Left lung (tissue), 10 donors: ENCODE measurements around the gene CISD1. TPM values are rescaled to one million over a fixed set of nuclear protein-coding genes. Genes with fewer than 3 reads are reported as not detected.
A peak's percentile ranks its signal among the peaks of the same experiment; 100 is the strongest.

Source experiments
- ATAC-seq: fragments of 200-7000 bp; cut with Tn5 transposase; one replicate; pipeline ENCODE4 v1.9.1; 2020; ENCODE audit warnings: moderate library complexity
- DNase-seq, 4 donors: peaks; one replicate each; pipeline ENCODE4 v3.0.0-alpha.2; 2013 to 2020
- H3K27ac ChIP-seq, 2 donors: fragments of 200-600 bp; sonication (generic) in 1 of 2; one replicate each; pipeline versions ENCODE4 v1.5.0 to v1.8.0; 2020 to 2021
- H3K27me3 ChIP-seq, 2 donors: fragments of 200-600 bp; sonication (generic) in 1 of 2; one replicate each; pipeline versions ENCODE4 v1.5.0 to v1.8.0; 2020 to 2021
- H3K36me3 ChIP-seq, 2 donors: fragments of 200-600 bp; sonication (generic) in 1 of 2; one replicate each; pipeline versions ENCODE4 v1.5.0 to v1.8.0; 2020 to 2021
- H3K4me1 ChIP-seq, 2 donors: fragments of 200-600 bp; one replicate each; pipeline ENCODE4 v1.8.0; 2021
- H3K4me3 ChIP-seq, 2 donors: fragments of 200-600 bp; sonication (generic) in 1 of 2; one replicate each; pipeline versions ENCODE4 v1.5.0 to v1.8.0; 2020 to 2021; ENCODE audit warnings: mild to moderate bottlenecking in 1 of 2
- H3K9me3 ChIP-seq, 2 donors: fragments of 200-600 bp; sonication (generic) in 1 of 2; one replicate each; pipeline versions ENCODE4 v1.5.0 to v1.8.0; 2020 to 2021
- intact Hi-C, 2 donors: fragments of 100-400 bp; cut with DNase I; formaldehyde crosslinking; loops; one replicate each; pipeline versions ENCODE4 v1.11.2 to v1.14.2; 2022
- polyA plus RNA-seq, 6 donors: library from polyadenylated mRNA; unstranded; fragments of 120-200 nt; gene quantifications; one replicate each; pipeline ENCODE4 v1.2.1, GENCODE V29; 2013; ENCODE audit not compliant: insufficient read length in 6 of 6
- total RNA-seq, 2 donors: library from RNA; stranded (reverse); fragmentation: NEBNext Ultra II Directional; extraction: Animal tissue kit (Norgen Biotek cat#: 25700); gene quantifications; one replicate each; pipeline ENCODE4 v1.2.1, GENCODE V29; 2021
- TF ChIP-seq, protein P1 (sequence below), 2 donors: fragments of 200-600 bp; sonication (generic) in 1 of 2; IDR thresholded peaks; one replicate each; pipeline versions ENCODE4 v1.5.0 to v1.8.0; 2021; ENCODE audit warnings: antibody characterized with exemption in 2 of 2
- donor health status: DM: no; HTN: yes; CAD: no.
- donor health status: DM: no; HTN: no; CAD: no.

The CISD1 gene
- total and polyA plus RNA-seq, 8 donors, result 19.3 to 39.5 (median 21.1) TPM

DNA sequence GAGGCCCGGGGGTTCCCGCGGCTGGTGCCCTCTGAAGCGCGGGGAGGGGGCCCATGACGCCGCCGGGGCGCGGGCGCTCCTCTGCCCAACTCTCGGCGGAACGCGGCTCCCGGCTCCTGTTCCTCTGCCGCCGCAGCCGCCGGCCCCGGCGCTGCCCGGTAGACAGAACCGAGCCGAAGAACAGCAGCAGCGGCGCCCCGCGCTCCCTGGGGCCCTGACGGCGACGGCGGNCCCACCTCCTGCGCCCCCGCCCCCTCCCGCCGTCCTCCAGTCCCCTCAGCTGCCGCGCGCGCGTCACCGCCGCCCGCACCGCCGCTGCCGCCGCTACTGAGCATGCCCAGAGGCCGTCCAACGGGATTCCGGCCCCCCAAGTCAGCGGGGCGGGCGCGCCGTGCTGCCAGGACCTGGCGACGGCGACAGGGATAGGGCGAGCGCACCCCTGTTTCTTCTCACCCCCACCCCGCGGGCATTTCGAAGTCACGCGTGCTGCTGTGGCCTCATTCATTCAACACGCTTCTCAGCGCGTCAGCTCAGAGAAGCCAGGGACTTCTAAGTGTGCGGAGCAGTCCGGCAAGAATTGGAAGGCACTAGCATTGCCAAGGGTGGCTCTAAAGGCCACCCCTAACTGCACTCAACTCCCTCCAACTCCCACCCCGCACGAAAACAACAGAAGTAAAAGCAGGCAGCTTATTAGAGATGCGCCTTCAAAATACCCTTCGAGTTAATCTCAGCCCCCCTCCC, 1.1 kb upstream of the CISD1 start, which contains the start of gene IPMK:
IPMK (minus strand) TSS at position 182 of the 741 bp plus-strand sequence. CDS start 283 bp downstream, outside the sequence.
- TF ChIP-seq, protein P1, sequence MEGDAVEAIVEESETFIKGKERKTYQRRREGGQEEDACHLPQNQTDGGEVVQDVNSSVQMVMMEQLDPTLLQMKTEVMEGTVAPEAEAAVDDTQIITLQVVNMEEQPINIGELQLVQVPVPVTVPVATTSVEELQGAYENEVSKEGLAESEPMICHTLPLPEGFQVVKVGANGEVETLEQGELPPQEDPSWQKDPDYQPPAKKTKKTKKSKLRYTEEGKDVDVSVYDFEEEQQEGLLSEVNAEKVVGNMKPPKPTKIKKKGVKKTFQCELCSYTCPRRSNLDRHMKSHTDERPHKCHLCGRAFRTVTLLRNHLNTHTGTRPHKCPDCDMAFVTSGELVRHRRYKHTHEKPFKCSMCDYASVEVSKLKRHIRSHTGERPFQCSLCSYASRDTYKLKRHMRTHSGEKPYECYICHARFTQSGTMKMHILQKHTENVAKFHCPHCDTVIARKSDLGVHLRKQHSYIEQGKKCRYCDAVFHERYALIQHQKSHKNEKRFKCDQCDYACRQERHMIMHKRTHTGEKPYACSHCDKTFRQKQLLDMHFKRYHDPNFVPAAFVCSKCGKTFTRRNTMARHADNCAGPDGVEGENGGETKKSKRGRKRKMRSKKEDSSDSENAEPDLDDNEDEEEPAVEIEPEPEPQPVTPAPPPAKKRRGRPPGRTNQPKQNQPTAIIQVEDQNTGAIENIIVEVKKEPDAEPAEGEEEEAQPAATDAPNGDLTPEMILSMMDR (IDR thresholded peaks at IDR 0.05), result no peak
- intact Hi-C loops, result no loop called here

DNA sequence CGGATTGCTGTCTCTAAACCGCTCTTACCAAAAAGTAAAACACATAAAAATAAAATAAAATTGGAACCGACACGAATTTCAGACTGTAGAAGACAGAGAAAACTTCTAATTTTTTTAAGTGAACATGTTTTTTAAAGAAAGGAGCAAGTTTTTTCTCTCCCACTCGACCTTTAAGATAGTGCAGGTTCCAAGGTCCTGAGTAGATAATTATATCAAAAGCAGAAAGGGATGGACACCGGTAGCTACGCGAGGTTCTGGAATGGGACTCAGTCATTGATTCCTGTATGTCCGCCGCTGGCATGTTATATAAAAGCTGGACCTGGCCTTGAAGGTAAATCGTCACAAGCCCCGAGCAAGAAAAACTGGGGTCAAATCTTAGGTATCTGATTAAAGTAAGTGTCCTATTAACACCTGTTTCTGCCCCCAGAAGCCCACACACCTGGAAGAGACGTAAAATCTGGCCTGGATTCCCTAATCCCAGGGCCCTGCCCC, 462 bp upstream of the CISD1 start:
- no peaks in the 10 kb centered on the region for H3K9me3 ChIP-seq
- no peaks in the 10 kb centered on the region for H3K36me3 ChIP-seq
- TF ChIP-seq, protein P1 (IDR thresholded peaks at IDR 0.05), result no peak
- ATAC-seq, result peak; percentile 2
- H3K4me3 ChIP-seq, result peak overlapping the region; percentile 73 to 86
- no peaks in the 10 kb centered on the region for H3K27me3 ChIP-seq
- no peak for DNase-seq
- H3K27ac ChIP-seq, result peak overlapping the region; percentile 96 to 100
- H3K4me1 ChIP-seq, result peaks cover 8 to 42% of the 10 kb centered on the region in 2 donors
- intact Hi-C loops, result no loop called here

More for the DNA sequence above, 1.1 kb upstream of the CISD1 start, which contains the start of gene IPMK:
- Histone ChIP-seq H3K9me3 (no peaks in the 10 kb centered on the region), H3K36me3 (no peaks in the 10 kb centered on the region), H3K27ac (peak within 1 kb of the TSS; percentile 96 to 100), H3K27me3 (no peaks in the 10 kb centered on the region), H3K4me3 (peak within 1 kb of the TSS; percentile 73 to 86), H3K4me1 (peaks cover 8 to 42% of the 10 kb centered on the region in 2 donors)
- DNase-seq, result peak; percentile 90 to 99 (median 96)
- ATAC-seq, result peak; percentile 82

DNA sequence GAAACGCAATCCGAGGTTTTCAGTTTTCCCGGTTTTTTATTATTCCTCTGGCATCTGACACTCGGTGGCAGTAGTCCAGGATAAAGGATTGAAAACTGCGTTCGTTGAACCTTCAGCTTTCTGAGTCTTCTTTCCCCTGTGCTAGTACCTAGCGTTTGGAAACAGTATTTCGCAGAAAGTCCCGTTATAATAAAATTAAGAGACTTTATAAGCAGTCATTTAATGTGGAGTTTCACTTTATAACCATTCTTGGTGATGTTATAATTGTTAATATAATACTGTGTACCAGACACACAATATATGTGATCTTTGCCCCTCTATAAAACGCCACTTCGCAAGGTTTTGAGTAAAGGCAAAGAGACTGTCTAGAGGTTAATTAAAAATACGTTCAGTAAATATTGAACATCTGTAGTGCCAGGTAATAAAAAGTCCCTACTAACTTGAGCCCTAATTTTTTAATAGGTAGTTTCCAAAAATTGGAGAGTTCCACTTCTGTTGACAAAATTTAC, 874 bp downstream of the CISD1 start:
- H3K4me3 ChIP-seq, result peak overlapping the region; percentile 73 to 86
- H3K9me3 ChIP-seq, result no peaks in the 10 kb centered on the region
- H3K27ac ChIP-seq, result peak overlapping the region; percentile 96 to 100
- no peaks in the 10 kb centered on the region for H3K27me3 ChIP-seq
- no peaks in the 10 kb centered on the region for H3K36me3 ChIP-seq
- DNase-seq, result no peak
- intact Hi-C loops, result no loop called here
- no peak for ATAC-seq
- H3K4me1 ChIP-seq, result peaks cover 8 to 32% of the 10 kb centered on the region in 2 donors
- TF ChIP-seq, protein P1 (IDR thresholded peaks at IDR 0.05), result no peak

DNA sequence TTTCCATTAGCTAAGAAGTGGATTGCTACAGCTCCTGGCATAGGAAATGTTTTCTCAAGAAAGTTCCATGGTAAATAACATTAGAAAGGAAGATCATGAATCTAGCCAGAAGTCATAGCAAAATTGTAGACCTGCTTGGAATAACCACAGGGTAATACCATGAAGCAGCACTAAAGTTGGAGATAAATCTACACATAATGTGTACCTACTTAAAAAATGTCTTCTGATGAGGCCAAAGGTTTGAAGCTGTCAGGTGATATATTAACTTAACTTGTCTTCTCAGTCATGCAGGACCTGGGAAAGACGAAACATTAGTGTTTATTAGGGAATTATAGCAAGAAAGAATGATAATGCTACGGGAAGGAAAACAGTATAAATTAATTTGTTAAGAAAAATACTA, 6.3 kb downstream of the CISD1 start:
- Histone ChIP-seq H3K27me3 (no peaks in the 10 kb centered on the region), H3K4me3 (no peak overlapping the region), H3K36me3 (peaks cover 0 to 10% of the 10 kb centered on the region in 2 donors), H3K4me1 (peaks cover 0 to 14% of the 10 kb centered on the region in 2 donors), H3K27ac (no peak overlapping the region), H3K9me3 (no peaks in the 10 kb centered on the region)
- TF ChIP-seq, protein P1 (IDR thresholded peaks at IDR 0.05), result no peak
- no peak for DNase-seq
- intact Hi-C loops, result no loop called here
- no peak for ATAC-seq

DNA sequence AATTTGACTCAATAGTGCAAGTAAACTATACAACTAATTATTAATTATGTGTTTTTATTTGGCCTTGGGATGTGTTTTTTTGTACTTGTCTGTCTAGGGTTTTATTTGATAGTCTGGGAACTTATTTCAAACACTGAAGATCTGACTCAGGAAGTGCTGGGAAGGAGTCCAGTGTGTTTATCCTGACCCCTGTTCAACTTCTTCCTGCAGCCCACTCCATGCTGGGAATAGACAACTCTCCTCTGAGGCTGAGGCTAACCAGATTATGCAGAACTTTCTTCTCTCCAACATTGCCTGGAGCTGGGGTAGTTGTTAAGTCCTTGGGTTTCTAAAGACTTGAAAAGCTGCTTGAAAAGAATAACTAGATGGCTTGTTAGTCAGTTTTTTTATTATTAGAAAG, 6.9 kb downstream of the CISD1 start:
- TF ChIP-seq, protein P1 (IDR thresholded peaks at IDR 0.05), result no peak
- DNase-seq, result no peak
- Histone ChIP-seq H3K36me3 (peaks cover 0 to 10% of the 10 kb centered on the region in 2 donors), H3K27ac (no peak overlapping the region), H3K27me3 (no peaks in the 10 kb centered on the region), H3K4me3 (no peak overlapping the region), H3K9me3 (no peaks in the 10 kb centered on the region), H3K4me1 (peaks cover 0 to 9% of the 10 kb centered on the region in 2 donors)
- ATAC-seq, result no peak
- intact Hi-C loops, result no loop called here
